ENCODE results near the gene MAP3K20.
"Not testable (repeated sequence)": the region's sequence is repeated elsewhere in the genome, so short reads cannot be mapped to it uniquely, and the experiment has no call there.

The MAP3K20 gene

GRCh38 chr2:173163357-173163756 is 87.7 kb downstream of the MAP3K20 start:
- not testable (repeated sequence) for DNase-seq

GRCh38 chr2:173164396-173164795 is 88.8 kb downstream of the MAP3K20 start:
- DNase-seq = no peak

- no peak for DNase-seq
Measured at GRCh38 chr2:173165443-173166238, 90.0 kb downstream of the MAP3K20 start.

- DNase-seq = peak; percentile 27
Measured at GRCh38 chr2:173171321-173171720, 95.7 kb downstream of the MAP3K20 start.

- DNase-seq = peak; percentile 86
Measured at GRCh38 chr2:173171924-173172643, 96.4 kb downstream of the MAP3K20 start.

- not testable (repeated sequence) for DNase-seq
Measured at GRCh38 chr2:173174339-173174738, 98.7 kb downstream of the MAP3K20 start.

GRCh38 chr2:173175222-173175621 is 99.6 kb downstream of the MAP3K20 start:
- no peak for DNase-seq

- DNase-seq = no peak
Measured at GRCh38 chr2:173181982-173182381, 106.3 kb downstream of the MAP3K20 start.

- DNase-seq = peak; percentile 99
Measured at GRCh38 chr2:173184031-173185004, 108.7 kb downstream of the MAP3K20 start.

GRCh38 chr2:173185437-173185836 is 109.8 kb downstream of the MAP3K20 start:
- no peak for DNase-seq

GRCh38 chr2:173187941-173188788 is 112.5 kb downstream of the MAP3K20 start:
- DNase-seq = peak; percentile 65

GRCh38 chr2:173191601-173192000 is 116.0 kb downstream of the MAP3K20 start:
- peak; percentile 57 for DNase-seq

- no peak for DNase-seq
Measured at GRCh38 chr2:173192071-173192470, 116.4 kb downstream of the MAP3K20 start.

- DNase-seq = peak; percentile 69
Measured at GRCh38 chr2:173193925-173194324, 118.3 kb downstream of the MAP3K20 start.

- no peak for DNase-seq
Measured at GRCh38 chr2:173195100-173195499, 119.5 kb downstream of the MAP3K20 start.

- DNase-seq = no peak
Measured at GRCh38 chr2:173196080-173196479, 120.4 kb downstream of the MAP3K20 start.

- DNase-seq = no peak
Measured at GRCh38 chr2:173196638-173197037, 121.0 kb downstream of the MAP3K20 start.

- no peak for DNase-seq
Measured at GRCh38 chr2:173198327-173198726, 122.7 kb downstream of the MAP3K20 start.

GRCh38 chr2:173199294-173199693 is 123.6 kb downstream of the MAP3K20 start:
- DNase-seq = peak; percentile 34

- no peak for DNase-seq
Measured at GRCh38 chr2:173202570-173202969, 126.9 kb downstream of the MAP3K20 start.

- DNase-seq = peak; percentile 67
Measured at GRCh38 chr2:173204316-173204715, 128.7 kb downstream of the MAP3K20 start.

GRCh38 chr2:173205375-173205774 is 129.7 kb downstream of the MAP3K20 start:
- no peak for DNase-seq

All from fibroblast of skin of abdomen (primary cell).